Kidney capillary endothelial cell (primary cell): Measurements from ENCODE around the gene NEDD8.

ENCODE experiments used
- DNase-seq: peaks from one replicate; pipeline ENCODE4 v3.0.0-alpha.2; 2018; ENCODE audit warnings: low spot score

The NEDD8 gene

DNA sequence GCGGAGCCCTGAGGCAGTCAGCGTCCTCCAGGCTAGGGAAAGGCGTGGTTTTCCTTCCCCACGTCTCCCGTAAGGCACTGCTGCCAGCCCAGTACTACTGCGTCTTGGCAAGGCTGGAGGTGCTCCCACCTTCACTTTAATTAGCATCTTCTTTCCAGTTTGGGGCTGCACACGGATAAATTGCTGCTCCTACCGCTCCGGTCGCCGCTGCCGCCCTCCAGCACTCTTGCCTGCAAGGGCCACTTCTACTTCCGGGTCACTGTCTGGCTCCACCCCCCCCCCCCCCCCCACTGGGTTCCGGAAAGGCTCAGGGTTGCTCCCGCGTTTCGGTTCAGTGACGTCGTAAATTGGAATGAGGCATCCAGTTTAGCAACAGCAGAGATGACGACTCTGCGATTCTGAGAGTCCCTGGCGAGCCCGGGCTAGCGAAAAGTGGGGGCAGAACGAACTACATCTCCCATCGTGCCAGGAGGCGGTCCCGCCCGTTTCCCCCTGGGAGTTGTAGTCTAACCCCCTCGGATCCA lies at the start of gene NEDD8:
TSS of gene NEDD8 (minus strand) at position 247 of the 524 bp plus-strand sequence. CDS start at position 147, 100 bp downstream.
- DNase-seq = peak; percentile 93

DNA sequence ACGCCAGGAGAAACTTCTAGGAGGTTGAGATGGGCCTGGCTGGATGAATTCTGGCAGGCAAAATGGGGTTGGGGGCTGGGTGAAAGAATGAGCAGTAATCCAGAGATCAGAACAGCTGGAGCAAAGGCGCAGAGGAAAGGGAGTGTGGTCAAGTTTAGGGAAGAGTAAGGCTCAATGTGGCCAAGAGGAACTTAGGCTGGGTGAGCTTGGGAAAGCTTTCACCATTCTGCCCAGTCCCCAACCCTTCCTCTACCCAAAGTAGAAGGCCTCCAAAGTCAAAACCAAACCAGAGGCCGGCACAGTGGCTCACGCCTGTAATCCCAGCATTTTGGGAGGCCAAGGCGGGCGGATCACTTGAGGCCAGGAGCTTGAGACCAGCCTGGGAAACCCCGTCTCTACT lies 49.5 kb upstream of the NEDD8 start:
- DNase-seq = no peak

DNA sequence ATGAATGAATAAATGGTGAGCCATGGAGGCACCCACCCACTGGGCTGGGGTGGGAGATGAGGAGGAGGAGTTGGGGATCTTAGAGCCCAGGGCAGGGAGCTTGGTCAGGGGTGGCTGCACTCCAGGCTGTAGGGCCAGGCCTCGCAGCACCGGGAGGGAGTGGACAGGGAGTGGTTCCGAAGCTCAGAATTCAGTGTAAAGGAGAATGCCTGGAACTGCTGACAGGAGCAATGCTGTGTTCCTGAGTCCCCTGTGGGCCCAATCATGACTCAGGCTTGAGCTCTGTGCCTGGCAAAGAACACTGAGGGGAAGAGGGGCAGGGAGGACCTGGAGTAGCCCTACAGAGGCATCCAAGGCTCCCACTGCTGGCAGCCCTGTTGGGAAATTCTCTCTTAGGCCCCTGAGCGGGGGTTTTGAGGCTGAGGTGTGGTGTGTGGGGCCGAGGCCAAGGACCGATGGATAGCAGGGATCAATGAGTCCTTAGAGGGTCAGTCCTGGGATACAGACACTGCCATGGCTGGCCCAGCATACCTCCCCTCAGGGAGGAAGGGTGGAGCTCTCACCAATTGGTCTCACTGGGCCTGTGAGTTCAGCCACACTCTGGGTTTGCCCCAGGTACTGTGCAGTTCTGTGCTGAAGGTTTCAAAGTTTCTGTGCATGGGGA lies 48.8 kb upstream of the NEDD8 start:
- DNase-seq = no peak

GRCh38 chr14:24279301-24280186 lies 47.4 kb upstream of the NEDD8 start:
- no peak for DNase-seq

GRCh38 chr14:24278424-24278823 lies 46.3 kb upstream of the NEDD8 start:
- no peak for DNase-seq

DNA sequence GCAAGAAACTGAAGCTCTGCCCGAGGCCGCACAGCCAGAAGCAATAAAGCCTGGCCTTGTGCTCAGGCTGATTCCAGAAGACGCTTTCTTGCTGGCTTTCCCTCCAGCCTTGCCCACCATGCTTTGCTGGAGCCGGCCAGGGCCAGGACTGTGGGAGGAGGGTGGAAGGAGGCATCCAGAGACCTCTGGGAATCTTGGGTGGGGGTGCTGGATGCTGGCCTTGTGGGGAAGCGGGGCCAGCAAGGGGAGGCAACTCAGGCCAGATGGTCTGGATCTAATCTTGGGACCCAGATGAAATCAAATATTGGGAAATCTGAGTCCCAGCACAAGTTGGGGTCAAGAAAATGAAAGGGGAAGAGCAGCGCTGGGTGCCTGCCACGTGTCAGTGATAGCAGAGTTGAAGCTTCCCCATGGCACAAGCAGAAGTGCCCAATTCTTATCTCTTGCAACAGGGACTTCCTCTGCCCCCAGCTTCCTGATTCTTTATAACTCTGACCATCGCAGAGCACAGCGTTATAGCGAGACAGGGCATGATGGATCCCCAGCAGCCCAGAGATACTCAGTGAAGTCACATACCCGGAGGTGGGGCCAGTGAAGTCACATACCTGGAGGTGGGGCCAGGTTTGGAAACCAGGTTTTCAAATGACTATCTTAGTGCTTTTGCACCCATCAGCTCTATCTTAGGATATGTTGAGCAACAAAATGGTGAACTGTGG lies 45.6 kb upstream of the NEDD8 start:
- no peak for DNase-seq

DNA sequence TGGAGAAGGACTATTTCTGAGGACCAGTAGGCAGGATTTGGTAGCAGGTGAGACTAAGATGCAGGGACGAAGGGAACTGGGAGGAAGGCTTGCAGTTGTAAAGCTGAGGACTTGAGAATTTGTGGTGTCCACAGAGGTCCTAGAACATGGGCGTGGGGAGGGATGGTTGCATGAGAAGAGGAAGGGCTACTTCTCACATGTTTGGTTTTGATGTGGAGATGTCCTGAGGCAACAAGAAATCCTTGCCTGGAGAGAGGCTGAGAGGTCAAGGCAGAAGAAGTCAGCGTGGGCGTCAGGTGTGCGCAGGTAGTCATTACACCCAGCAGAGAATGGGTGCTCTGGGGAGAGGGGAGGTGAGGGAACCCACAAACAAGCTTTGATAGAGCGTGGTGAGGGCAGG lies 44.9 kb upstream of the NEDD8 start:
- DNase-seq = no peak

GRCh38 chr14:24274101-24274543 lies 42.0 kb upstream of the NEDD8 start:
- peak; percentile 1 for DNase-seq

GRCh38 chr14:24273422-24273998 lies 41.3 kb upstream of the NEDD8 start:
- DNase-seq = no peak

DNA sequence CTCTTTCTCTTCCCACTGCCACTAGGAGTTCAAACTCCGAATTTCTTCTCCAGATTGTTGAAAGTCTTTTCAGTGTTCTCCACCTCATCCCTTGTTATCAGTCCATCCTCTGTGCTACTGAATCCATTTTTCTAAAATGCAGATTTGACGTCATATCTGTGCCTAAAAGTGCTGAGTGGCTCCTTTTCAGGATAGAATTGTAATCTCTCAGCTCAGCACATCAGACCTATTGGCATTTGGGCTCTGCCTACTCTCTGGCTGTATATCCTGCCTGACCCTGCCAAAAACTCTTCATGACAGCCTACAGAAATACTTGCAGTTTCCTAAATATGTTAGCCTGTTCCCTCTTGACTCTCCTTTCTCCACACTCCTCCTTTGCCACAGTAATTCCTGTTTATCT lies 40.3 kb upstream of the NEDD8 start:
- DNase-seq = no peak

DNA sequence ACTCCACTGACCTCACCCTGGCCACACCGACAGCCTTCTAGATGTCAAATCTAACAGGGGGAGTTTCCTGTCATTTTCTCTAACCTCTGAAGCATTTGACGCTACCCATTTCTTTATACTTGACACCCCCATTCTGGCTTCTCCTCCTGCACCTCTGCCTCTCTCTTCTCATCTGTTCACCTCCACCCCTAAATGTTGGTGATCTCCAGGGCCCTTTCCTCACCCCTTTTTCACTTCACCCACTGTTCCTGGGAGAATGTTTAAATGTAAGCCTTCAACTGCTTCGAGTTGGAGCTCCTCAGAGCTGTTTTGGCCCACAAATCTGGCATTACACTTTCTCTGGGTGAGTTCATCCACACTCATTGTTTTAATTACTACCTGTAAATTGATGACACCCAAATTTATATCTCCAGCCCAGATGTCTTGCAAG lies 39.7 kb upstream of the NEDD8 start:
- DNase-seq = no peak

DNA sequence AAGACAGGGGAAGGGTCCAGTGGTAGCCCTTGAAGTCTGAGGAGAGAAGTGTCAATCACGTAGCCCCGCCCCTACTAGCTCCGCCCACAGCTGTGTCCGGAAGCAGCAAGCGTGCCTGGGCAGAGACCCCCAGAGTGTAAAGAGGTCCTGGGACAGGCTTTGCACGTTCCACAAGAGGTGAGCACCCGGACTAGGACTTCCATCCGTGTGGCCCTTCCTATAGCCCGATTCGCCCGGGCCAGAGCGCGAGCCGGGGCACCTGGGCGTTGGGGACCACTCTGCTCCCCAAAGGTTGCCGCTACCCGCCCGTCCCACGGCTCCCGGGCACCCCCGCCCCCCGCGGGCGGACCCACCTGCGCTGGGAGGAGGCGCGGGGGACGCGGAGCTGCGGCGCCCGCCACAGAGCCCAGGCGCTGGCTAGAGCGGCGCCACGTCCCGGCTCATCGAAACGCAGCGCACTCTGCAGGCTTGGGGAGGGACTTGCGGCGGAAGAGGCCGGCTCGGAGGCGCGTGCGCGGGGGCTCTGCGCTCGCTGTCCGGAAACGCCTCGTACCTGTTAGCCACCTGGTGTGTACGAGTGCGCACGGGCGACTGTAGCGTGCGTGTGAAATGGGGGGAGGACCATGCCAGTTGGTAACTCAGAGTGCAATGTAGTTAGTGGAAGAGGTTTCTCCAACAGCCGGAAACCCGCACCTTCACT lies 39.1 kb upstream of the NEDD8 start, which contains the start of gene RABGGTA:
TSS of gene RABGGTA (minus strand) at position 464 of the 700 bp plus-strand sequence. CDS start 482 bp downstream, outside the sequence.
- peak; percentile 74 for DNase-seq

DNA sequence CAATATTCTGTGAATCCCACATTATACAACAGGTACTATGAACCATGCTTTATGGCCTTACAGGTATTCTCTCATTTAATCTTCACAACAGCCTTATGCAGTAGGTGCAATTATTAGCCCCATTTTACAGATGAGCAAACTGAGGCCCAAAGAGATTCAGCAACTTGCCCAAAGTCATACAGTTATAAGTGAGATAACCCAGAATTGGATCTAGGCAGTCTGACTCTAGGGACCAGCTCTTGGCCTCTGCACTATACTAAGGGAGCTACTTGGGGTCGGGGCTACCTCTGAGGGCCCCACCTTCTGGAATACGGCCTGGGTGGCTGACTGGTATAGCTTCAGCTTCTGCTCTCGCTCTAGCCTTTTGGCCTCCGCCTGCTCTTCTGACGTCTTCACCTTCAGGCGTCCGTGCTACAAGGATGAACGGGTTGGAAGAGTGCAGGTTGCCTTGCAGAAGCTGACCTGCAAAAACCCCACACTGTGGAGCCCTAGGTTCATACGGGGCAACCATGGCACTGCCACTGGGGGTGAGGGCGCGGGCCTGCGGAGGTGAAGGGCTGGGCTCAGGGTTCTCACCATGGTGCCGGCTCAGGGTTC lies 38.5 kb upstream of the NEDD8 start:
- no peak for DNase-seq

- DNase-seq = no peak
Observed at GRCh38 chr14:24269910-24270536, 37.9 kb upstream of the NEDD8 start.

- no peak for DNase-seq
Observed at GRCh38 chr14:24269368-24269767, 37.2 kb upstream of the NEDD8 start.

DNA sequence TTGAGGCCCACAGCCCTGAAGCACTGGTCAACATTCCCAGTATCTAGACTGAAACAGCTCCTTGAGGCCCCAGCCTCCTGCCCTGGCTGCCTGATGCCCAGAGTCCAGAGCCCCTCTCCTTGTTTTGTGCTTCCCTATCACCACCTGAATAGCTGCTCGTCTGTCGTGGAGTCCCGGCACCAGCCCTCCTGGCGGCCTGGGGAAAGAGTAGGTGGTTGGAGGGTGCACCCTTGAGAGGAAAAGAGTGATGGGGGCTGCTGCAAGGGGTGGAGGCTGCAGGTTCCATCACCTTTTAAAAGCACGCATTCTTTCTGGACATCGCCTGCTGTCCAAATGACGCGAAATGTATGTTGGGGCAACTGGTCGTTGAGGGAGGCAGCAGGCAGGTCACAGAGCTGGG lies 36.1 kb upstream of the NEDD8 start:
- no peak for DNase-seq

GRCh38 chr14:24267516-24267915 lies 35.3 kb upstream of the NEDD8 start:
- no peak for DNase-seq

DNA sequence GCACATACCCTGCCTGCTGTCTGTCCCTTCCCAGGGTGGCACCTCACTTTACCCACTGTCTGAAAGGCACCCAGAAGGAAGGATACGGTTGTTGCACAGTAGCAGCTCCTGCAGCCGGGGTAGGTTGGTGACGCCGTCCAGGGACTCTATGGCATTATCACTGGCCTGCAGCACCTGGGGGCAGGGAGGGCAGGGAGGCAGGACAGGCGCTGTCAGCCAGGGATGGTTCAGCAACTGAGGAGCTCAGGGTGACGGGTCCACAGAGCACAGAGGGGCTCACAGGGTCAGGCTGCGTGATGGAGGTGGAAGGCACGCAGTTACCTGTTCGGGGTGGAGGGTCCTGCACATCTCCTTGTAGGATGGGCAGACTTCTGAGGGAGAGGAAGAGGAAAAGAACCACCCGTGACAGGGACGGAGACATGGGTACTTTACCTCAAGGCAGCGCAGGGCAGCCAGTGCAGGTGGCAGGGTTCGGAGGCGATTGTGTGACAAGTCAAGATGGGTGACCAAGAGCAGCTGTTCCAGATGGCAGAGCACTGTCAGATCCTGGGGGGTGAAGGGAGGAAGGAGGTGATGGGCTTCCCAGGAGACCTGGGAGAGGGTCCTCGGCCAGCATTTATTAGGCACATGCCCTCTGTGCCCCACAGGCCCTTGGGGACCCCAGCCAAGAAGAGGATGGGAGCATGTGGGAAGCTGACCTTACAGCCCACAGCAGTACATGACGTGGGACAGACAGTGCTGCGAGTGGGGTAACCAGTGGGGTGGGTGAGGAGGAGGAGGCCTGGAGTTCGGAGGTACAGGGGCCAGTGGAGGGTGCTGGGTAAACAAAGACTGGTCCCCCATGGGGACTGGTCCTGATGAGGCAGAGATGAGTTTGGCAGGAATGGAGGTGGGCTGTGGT lies 34.4 kb upstream of the NEDD8 start:
- DNase-seq = no peak

DNA sequence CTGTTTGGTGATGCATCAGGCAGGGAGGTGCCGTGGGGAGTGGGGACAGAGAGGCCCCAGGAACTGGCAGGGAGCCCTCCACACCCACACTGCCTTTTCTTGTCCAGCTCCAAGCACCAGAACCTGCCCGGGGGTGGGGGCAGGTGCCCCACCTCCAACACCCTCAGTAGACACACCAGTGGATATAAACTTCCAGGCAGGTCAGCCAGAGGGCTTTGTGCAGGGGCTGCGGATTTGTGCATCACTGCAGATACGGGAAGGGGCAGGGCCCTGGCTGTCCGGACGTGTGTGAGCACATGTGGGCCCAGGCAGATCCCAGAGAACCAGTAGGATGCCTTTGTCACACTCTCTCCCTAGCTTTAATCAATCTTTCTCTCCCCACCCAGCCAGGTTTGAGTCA lies 32.1 kb upstream of the NEDD8 start:
- DNase-seq = no peak
